ENCODE measurements around the gene CD302. TPM values are rescaled to one million over a fixed set of nuclear protein-coding genes. Genes with fewer than 3 reads are reported as not detected.

CD302 gene
- total and polyA plus RNA-seq, 7 donors: 2.7 to 7.5 (median 4.6) TPM

GRCh38 chr2:159783556-159783955 is 14.5 kb downstream of the CD302 start:
- no peaks in the 10 kb centered on the region for H3K4me1 ChIP-seq
- TF ChIP-seq CTCF (IDR thresholded peaks at IDR 0.05): no peak
- H3K27ac ChIP-seq: no peak overlapping the region
- intact Hi-C loops (cut with DNase I): no loop called here
- H3K4me3 ChIP-seq: no peak overlapping the region
- H3K27me3 ChIP-seq (ENCODE audit: insufficient read depth in 3 of 3, low read length in 2 of 3): no peaks in the 10 kb centered on the region
- no peaks in the 10 kb centered on the region for H3K9me3 ChIP-seq
- DNase-seq: no peak
- 35 to 36% (median 36%) methylated on average over 1 of the region's 1 CpG for WGBS, 3 donors
- H3K36me3 ChIP-seq (ENCODE audit: insufficient read depth in 1 of 2, low read depth in 1 of 2): peaks cover 0 to 6% of the 10 kb centered on the region in 2 donors
- no peak for ATAC-seq

GRCh38 chr2:159776321-159776720 is 21.7 kb downstream of the CD302 start:
- Histone ChIP-seq H3K4me1 (no peaks in the 10 kb centered on the region), H3K36me3 (ENCODE audit: insufficient read depth in 1 of 2, low read depth in 1 of 2) (peaks cover 0 to 24% of the 10 kb centered on the region in 2 donors), H3K4me3 (no peak overlapping the region), H3K27ac (no peak overlapping the region), H3K9me3 (no peaks in the 10 kb centered on the region), H3K27me3 (ENCODE audit: insufficient read depth in 3 of 3, low read length in 2 of 3) (no peaks in the 10 kb centered on the region)
- ATAC-seq: no peak
- intact Hi-C loops (cut with DNase I): no loop called here
- no peak for TF ChIP-seq CTCF (IDR thresholded peaks at IDR 0.05)
- 82 to 86% (median 84%) methylated on average over 3 of the region's 3 CpGs for WGBS, 3 donors
- DNase-seq: no peak

- DNase-seq: no peak
- Histone ChIP-seq H3K36me3 (ENCODE audit: insufficient read depth in 1 of 2, low read depth in 1 of 2) (peaks cover 0 to 22% of the 10 kb centered on the region in 2 donors), H3K4me3 (no peak overlapping the region), H3K27me3 (ENCODE audit: insufficient read depth in 3 of 3, low read length in 2 of 3) (no peaks in the 10 kb centered on the region), H3K4me1 (no peaks in the 10 kb centered on the region), H3K9me3 (no peaks in the 10 kb centered on the region), H3K27ac (no peak overlapping the region)
- intact Hi-C loops (cut with DNase I): no loop called here
- WGBS, 3 donors: 59 to 78% (median 60%) methylated on average over 1 of the region's 1 CpG
- ATAC-seq: no peak
- TF ChIP-seq CTCF (IDR thresholded peaks at IDR 0.05): no peak
These were observed 23.0 kb downstream of the CD302 start for GRCh38 chr2:159775021-159775420.

- Histone ChIP-seq H3K27ac (no peak overlapping the region), H3K27me3 (ENCODE audit: insufficient read depth in 3 of 3, low read length in 2 of 3) (no peaks in the 10 kb centered on the region), H3K36me3 (ENCODE audit: insufficient read depth in 1 of 2, low read depth in 1 of 2) (peaks cover 0 to 24% of the 10 kb centered on the region in 2 donors), H3K9me3 (no peaks in the 10 kb centered on the region), H3K4me1 (no peaks in the 10 kb centered on the region), H3K4me3 (no peak overlapping the region)
- intact Hi-C loops (cut with DNase I): no loop called here
- no peak for TF ChIP-seq CTCF (IDR thresholded peaks at IDR 0.05)
- ATAC-seq (peak in 3 of 4 donors; percentile 8 to 29 (median 27)), DNase-seq (no peak)
- WGBS, 3 donors: 50 to 55% (median 51%) methylated on average over 3 of the region's 3 CpGs
These were observed 23.5 kb downstream of the CD302 start for GRCh38 chr2:159774370-159774990.

GRCh38 chr2:159773886-159774285 is 24.1 kb downstream of the CD302 start:
- Histone ChIP-seq H3K27me3 (ENCODE audit: insufficient read depth in 3 of 3, low read length in 2 of 3) (no peaks in the 10 kb centered on the region), H3K27ac (no peak overlapping the region), H3K36me3 (ENCODE audit: insufficient read depth in 1 of 2, low read depth in 1 of 2) (peaks cover 0 to 30% of the 10 kb centered on the region in 2 donors), H3K9me3 (no peaks in the 10 kb centered on the region), H3K4me3 (no peak overlapping the region), H3K4me1 (no peaks in the 10 kb centered on the region)
- no peak for DNase-seq
- TF ChIP-seq CTCF (IDR thresholded peaks at IDR 0.05): no peak
- intact Hi-C loops (cut with DNase I): no loop called here
- WGBS, 3 donors: 64 to 79% (median 77%) methylated on average over 3 of the region's 3 CpGs
- no peak for ATAC-seq
